HepG2 (cell line): ENCODE data around the gene ST6GALNAC2. TPM values are rescaled to one million over a fixed set of nuclear protein-coding genes. Genes with fewer than 3 reads are reported as not detected.
A peak's percentile ranks its signal among the peaks of the same experiment; 100 is the strongest.

ENCODE experiments used
- ATAC-seq: fragments of 200-7000 bp; cut with Tn5 transposase; 3 replicates; pipeline ENCODE4 v1.9.1; 2020; ENCODE audit warnings: mild to moderate bottlenecking, moderate library complexity
- BruUV-seq: library from RNA; stranded (reverse); fragments of 400-500 nt; replicated peaks from 2 replicates; lab custom pipeline; 2021; lab: Mats Ljungman, UMichigan
- CTCF ChIA-PET: fragments of 300-600 bp; formaldehyde crosslinking; extraction: SDS; loops from one replicate; lab custom pipeline; 2021; ENCODE audit warnings: low total read pairs, inconsistent platforms, low intra/inter-chr PET ratio; lab: Yijun Ruan, JAX
- POLR2A ChIA-PET: fragments of 350-600 bp; sonication (Branson Sonifier 250); formaldehyde crosslinking; loops from one replicate; lab custom pipeline; 2020; ENCODE audit warnings: antibody characterized with exemption, inconsistent platforms; lab: Yijun Ruan, JAX
- DNase-seq: peaks from one replicate; pipeline ENCODE4 v3.0.0-alpha.2; 2015; ENCODE audit warnings: low spot score
- FAIRE-seq: peaks from 3 replicates; lab custom pipeline; 2011; peaks lifted over from hg19 to GRCh38; lab: Jason Lieb, UNC
- H2AFZ ChIP-seq: one replicate; pipeline ENCODE4 v1.6.1; 2011; ENCODE audit warnings: low read length, inconsistent platforms
- H3K27ac ChIP-seq: fragments of 300-600 bp; 3 replicates; pipeline ENCODE4 v1.8.0; 2011; ENCODE audit warnings: mixed run types, mild to moderate bottlenecking, mixed read lengths, low read length, inconsistent platforms; ENCODE audit not compliant: insufficient read depth; ENCODE audit errors: extremely low read length
- H3K27me3 ChIP-seq, 2 experiments: fragments of 200-600 bp in 1 of 2; 2 replicates in 1 of 2; 3 replicates in 1 of 2; pipeline versions ENCODE4 v1.6.0 to v1.8.0; 2011; ENCODE audit warnings: low read length in 2 of 2, mild to moderate bottlenecking in 2 of 2, moderate library complexity in 2 of 2, inconsistent platforms in 1 of 2; ENCODE audit not compliant: insufficient read depth in 2 of 2, control insufficient read depth in 1 of 2
- H3K36me3 ChIP-seq, 2 experiments: fragments of 200-600 bp in 1 of 2; replicated peaks in 1 of 2; 2 replicates in 1 of 2; 3 replicates in 1 of 2; pipeline versions ENCODE4 v1.5.1 to v1.8.0; 2011; ENCODE audit warnings: low read length in 2 of 2, inconsistent platforms in 1 of 2; ENCODE audit not compliant: insufficient read depth in 2 of 2, control insufficient read depth in 1 of 2
- H3K4me1 ChIP-seq: 2 replicates; pipeline ENCODE4 v1.5.1; 2012; ENCODE audit warnings: low read length, inconsistent platforms; ENCODE audit not compliant: insufficient read depth
- H3K4me2 ChIP-seq: 2 replicates; pipeline ENCODE4 v1.6.0; 2011; ENCODE audit warnings: low read depth, low read length, inconsistent platforms
- H3K4me3 ChIP-seq, 3 experiments: fragments of 200-600 bp in 1 of 3; sonication (generic), shearing (Covaris generic) in 1 of 3; replicated peaks in 1 of 3; 2 replicates each; pipeline ENCODE4 v1.5.1; 2011 to 2016; ENCODE audit warnings: low read length in 3 of 3, inconsistent platforms in 2 of 3, low read depth in 2 of 3, mild to moderate bottlenecking in 2 of 3, control low read depth in 1 of 3, mixed read lengths in 1 of 3; ENCODE audit not compliant: insufficient read depth in 1 of 3
- H3K79me2 ChIP-seq: one replicate; pipeline ENCODE4 v1.6.1; 2011; ENCODE audit warnings: low read length, inconsistent platforms; ENCODE audit not compliant: insufficient read depth
- H3K9ac ChIP-seq: 2 replicates; pipeline ENCODE4 v1.6.0; 2011; ENCODE audit warnings: mild to moderate bottlenecking, low read depth, low read length, inconsistent platforms; ENCODE audit not compliant: insufficient read depth
- H3K9me3 ChIP-seq: 2 replicates; pipeline ENCODE4 v1.5.1; 2012; ENCODE audit warnings: mild to moderate bottlenecking, low read length
- H4K20me1 ChIP-seq: 2 replicates; pipeline ENCODE4 v1.6.0; 2011; ENCODE audit warnings: inconsistent platforms, mild to moderate bottlenecking, low read length, moderate library complexity; ENCODE audit not compliant: insufficient read depth
- CREM ChIP-seq, 2 experiments: sonication (generic) in 1 of 2; formaldehyde crosslinking in 1 of 2; IDR thresholded peaks; 2 replicates each; pipeline versions ENCODE4 v1.4.0 to v1.6.1; 2016 to 2020; ENCODE audit warnings: antibody characterized with exemption in 1 of 2, mild to moderate bottlenecking in 1 of 2, missing genetic modification reagents in 1 of 2
- RBM22 ChIP-seq: fragments of 200-400 bp; formaldehyde crosslinking; optimal IDR thresholded peaks from 2 replicates; pipeline ENCODE3; 2017; ENCODE audit warnings: mild to moderate bottlenecking, low read length, moderate library complexity
- ZIK1 ChIP-seq: sonication (generic); formaldehyde crosslinking; IDR thresholded peaks from 2 replicates; pipeline ENCODE4 v1.5.0; 2020; ENCODE audit warnings: mild to moderate bottlenecking, low read depth, missing genetic modification reagents, borderline replicate concordance
- ZNF350 ChIP-seq: sonication (generic); formaldehyde crosslinking; IDR thresholded peaks from 2 replicates; pipeline ENCODE4 v1.4.0; 2020; ENCODE audit warnings: mild to moderate bottlenecking, low read depth, missing genetic modification reagents, borderline replicate concordance
- ZNF781 ChIP-seq: sonication (generic); formaldehyde crosslinking; IDR thresholded peaks from 2 replicates; pipeline ENCODE4 v1.5.1; 2020; ENCODE audit warnings: borderline replicate concordance, mild to moderate bottlenecking, missing genetic modification reagents; ENCODE audit errors: not compliant biosample characterization
- WGBS: methylation state at CpG from one replicate; pipeline ENCODE4 v1.1.6; 2017; ENCODE audit warnings: low lambda C conversion rate; 5-methylcytosine and 5-hydroxymethylcytosine counted together
- in situ Hi-C: cut with HindIII; loops from 2 replicates; pipeline ENCODE4 v1.10.0; 2017; ENCODE audit warnings: low pct_unique_long_range_greater_than_20kb; ENCODE audit not compliant: extremely low pct_ligation_motif_present
- intact Hi-C: fragments of 100-400 bp; cut with micrococcal nuclease; formaldehyde crosslinking; loops from one replicate; pipeline ENCODE4 v1.10.0; 2022; ENCODE audit not compliant: unreplicated experiment
- polyA plus RNA-seq, 8 experiments: library from polyadenylated mRNA; depleted of rRNA in 3 of 8; stranded (reverse) in 7 of 8; unstranded in 1 of 8; fragments of >200 nt; fragmentation: Illumina TruSeq in 4 of 8; extraction: Trizol in 4 of 8; gene quantifications; 2 replicates each; pipeline versions ENCODE4 v1.2.1 to v1.2.3, GENCODE V29; 2011 to 2016; ENCODE audit warnings: low read depth in 4 of 8, missing spikeins in 1 of 8, mixed read lengths in 1 of 8; ENCODE audit not compliant: insufficient read depth in 1 of 8
- total RNA-seq, 5 experiments: library from RNA; depleted of rRNA; stranded (reverse); fragments of >200 nt; fragmentation: Illumina TruSeq; extraction: Trizol; gene quantifications; 2 replicates each; pipeline ENCODE4 v1.2.3, GENCODE V29; 2016; ENCODE audit warnings: low read depth in 1 of 5

ST6GALNAC2 gene
- total and polyA plus RNA-seq, 2 of the 13 experiments (the other 11 are each of a cell fraction or from before 2014, with no cell fraction given): 0.12 to 0.49 TPM

GRCh38 chr17:76561799-76562268, 23.8 kb downstream of the ST6GALNAC2 start:
- Histone ChIP-seq H3K9ac (no peak overlapping the region), H3K36me3 (peaks cover 10 to 50% of the 10 kb centered on the region in 2 experiments), H3K4me2 (peak overlapping the region; percentile 82), H2AFZ (no peak overlapping the region), H3K27ac (no peak overlapping the region), H3K9me3 (no peaks in the 10 kb centered on the region), H3K27me3 (no peaks in the 10 kb centered on the region; a peak in 1 of 5 replicates), H3K4me3 (no peak overlapping the region), H4K20me1 (peaks cover 64% of the 10 kb centered on the region), H3K79me2 (peaks cover 51% of the 10 kb centered on the region), H3K4me1 (peaks cover 54% of the 10 kb centered on the region)
- no peak for DNase-seq
- ChIA-PET POLR2A (interaction anchor here (0.9 to 2.9 kb wide), 2 partner anchors 10 to 24 kb away, joined by 3 to 10 read pairs; partner anchors contain the start of gene ST6GALNAC2), CTCF (no interaction called here)
- TF ChIP-seq RBM22 (peak; percentile 43), ZIK1 (CRISPR knock-in tag) (no peak)
- BruUV-seq: no TSS peak
- WGBS: 79% methylated on average over 5 of the region's 5 CpGs
- in situ Hi-C loops: loop anchor here (10.0 kb wide), 1 partner anchor 63 kb away; no protein-coding TSS in a partner anchor
- ATAC-seq: no peak
- intact Hi-C loops: no loop called here
- FAIRE-seq: no peak

GRCh38 chr17:76561332-76561731, 24.3 kb downstream of the ST6GALNAC2 start:
- CTCF ChIA-PET: no interaction called here
- Histone ChIP-seq H3K27ac (no peak overlapping the region), H3K4me2 (peak overlapping the region; percentile 82), H4K20me1 (peaks cover 60% of the 10 kb centered on the region), H2AFZ (no peak overlapping the region), H3K9me3 (no peaks in the 10 kb centered on the region), H3K4me1 (peaks cover 54% of the 10 kb centered on the region), H3K27me3 (no peaks in the 10 kb centered on the region; a peak in 1 of 5 replicates), H3K4me3 (peak overlapping the region in 1 of 3 experiments; percentile 10; a peak in 1 of 6 replicates), H3K9ac (peak overlapping the region; percentile 17; the same call in 1 of the 2 replicates), H3K36me3 (peaks cover 10 to 50% of the 10 kb centered on the region in 2 experiments), H3K79me2 (peaks cover 55% of the 10 kb centered on the region)
- 82% methylated on average over 7 of the region's 7 CpGs for WGBS
- no peak for ATAC-seq
- DNase-seq: no peak
- POLR2A ChIA-PET: interaction anchor here (2.9 to 6.5 kb wide), 2 partner anchors 7 to 10 kb away, joined by 10 to 129 read pairs; a partner anchor contains a TSS
- intact Hi-C loops: no loop called here
- TF ChIP-seq ZNF350 (CRISPR knock-in tag) (no peak), CREM (IDR thresholded peaks at IDR 0.05) (peak; percentile 24; the same call in 1 of the 2 replicates), CREM (CRISPR knock-in tag; IDR thresholded peaks at IDR 0.05) (no peak), ZNF781 (CRISPR knock-in tag) (peak; percentile 7)
- BruUV-seq: no TSS peak
- in situ Hi-C loops: loop anchor here (10.0 kb wide), 1 partner anchor 63 kb away; no protein-coding TSS in a partner anchor
- FAIRE-seq: no peak
